Lower leg skin (tissue), 4 donors: Measurements from ENCODE around the gene SPTBN4. TPM values are rescaled to one million over a fixed set of nuclear protein-coding genes. Genes with fewer than 3 reads are reported as not detected.
"Not testable (repeated sequence)": the region's sequence is repeated elsewhere in the genome, so short reads cannot be mapped to it uniquely, and the experiment has no call there.

Source experiments
- DNase-seq, 2 donors: peaks; one replicate each; pipeline ENCODE4 v3.0.0-alpha.2; 2019; ENCODE audit warnings: low spot score in 2 of 2
- H3K4me3 ChIP-seq: fragments of 200-600 bp; sonication (generic); 2 replicates; pipeline ENCODE4 v1.5.1; 2017; ENCODE audit warnings: mild to moderate bottlenecking, low read depth; ENCODE audit not compliant: poor library complexity, severe bottlenecking
- CTCF ChIP-seq, 3 donors: fragments of 450-650 bp; IDR thresholded peaks; one replicate each; pipeline ENCODE4 v1.5.1; 2016; ENCODE audit warnings: antibody characterized with exemption in 3 of 3, mild to moderate bottlenecking in 3 of 3, moderate library complexity in 2 of 3
- POLR2A ChIP-seq, 2 donors: fragments of 450-650 bp; IDR thresholded peaks; one replicate each; pipeline ENCODE4 v1.6.1; 2016 to 2017; ENCODE audit warnings: antibody characterized with exemption in 2 of 2, mild to moderate bottlenecking in 1 of 2, moderate library complexity in 1 of 2
- WGBS, 2 donors: methylation state at CpG; one replicate each; pipeline ENCODE4 v1.1.5; 2018; 5-methylcytosine and 5-hydroxymethylcytosine counted together
- intact Hi-C: fragments of 100-400 bp; cut with DNase I; formaldehyde crosslinking; loops from one replicate; pipeline ENCODE4 v1.15.0; 2023; ENCODE audit warnings: low total_unique reads
- total RNA-seq, 4 donors: library from RNA; depleted of rRNA; stranded (reverse); fragments of >200 nt; gene quantifications; one replicate each; pipeline ENCODE4 v1.1.0, GENCODE V29; 2016

The SPTBN4 gene
- total RNA-seq, 4 donors from 2014 or later, result 0.25 to 2.2 (median 1.6) TPM

GRCh38 chr19:40539070-40539469, 72.3 kb downstream of the SPTBN4 start:
- H3K4me3 ChIP-seq, result no peak overlapping the region
- intact Hi-C loops, result loop anchor here (10.0 kb wide), 1 partner anchor 56 kb away; no protein-coding TSS in a partner anchor
- TF ChIP-seq POLR2A (IDR thresholded peaks at IDR 0.05), result no peak
- TF ChIP-seq CTCF (IDR thresholded peaks at IDR 0.05), result no peak
- 69 to 78% methylated on average over 4 of the region's 4 CpGs for WGBS, 2 donors
- no peak for DNase-seq

- no peak for DNase-seq
- intact Hi-C loops, result no loop called here
- H3K4me3 ChIP-seq, result no peak overlapping the region
- TF ChIP-seq CTCF (IDR thresholded peaks at IDR 0.05) (no peak), POLR2A (IDR thresholded peaks at IDR 0.05) (no peak)
- WGBS, 2 donors, result 30 to 43% methylated on average over 5 to 6 of the region's 6 CpGs
These were observed 75.5 kb downstream of the SPTBN4 start for GRCh38 chr19:40542202-40542859.

GRCh38 chr19:40543029-40543597, 76.3 kb downstream of the SPTBN4 start:
- DNase-seq, result no peak
- intact Hi-C loops, result no loop called here
- H3K4me3 ChIP-seq, result no peak overlapping the region
- TF ChIP-seq CTCF (IDR thresholded peaks at IDR 0.05), result no peak
- no peak for TF ChIP-seq POLR2A (IDR thresholded peaks at IDR 0.05)
- 96 to 97% methylated on average over 6 of the region's 6 CpGs for WGBS, 2 donors

GRCh38 chr19:40546153-40546841, 79.5 kb downstream of the SPTBN4 start:
- intact Hi-C loops, H3K4me3 ChIP-seq, DNase-seq: not testable (repeated sequence)
- 88 to 94% methylated on average over 3 of the region's 3 CpGs for WGBS, 2 donors

- H3K4me3 ChIP-seq, DNase-seq, intact Hi-C loops: not testable (repeated sequence)
- WGBS, 2 donors, result 93 to 94% methylated on average over 4 of the region's 4 CpGs
These were observed 80.4 kb downstream of the SPTBN4 start for GRCh38 chr19:40547190-40547589.

GRCh38 chr19:40547836-40548235, 81.0 kb downstream of the SPTBN4 start:
- TF ChIP-seq CTCF (IDR thresholded peaks at IDR 0.05) (no peak), POLR2A (IDR thresholded peaks at IDR 0.05) (no peak)
- intact Hi-C loops, result no loop called here
- WGBS, 2 donors, result 77 to 86% methylated on average over 1 of the region's 1 CpG
- no peak for DNase-seq
- no peak overlapping the region for H3K4me3 ChIP-seq
